Spleen (tissue), 7 donors: ENCODE results near the gene UPK3A.

Experiments used
- POLR2A ChIP-seq, 3 donors: fragments of 450-650 bp; IDR thresholded peaks; one replicate each; pipeline ENCODE4 v1.5.1; 2017; ENCODE audit warnings: antibody characterized with exemption in 3 of 3, mild to moderate bottlenecking in 1 of 3
- TF ChIP-seq, protein P1 (sequence below), 11 experiments: fragments of 200-600 bp in 7 of 11; fragments of 450-650 bp in 4 of 11; sonication (generic) in 4 of 11; IDR thresholded peaks in 8 of 11; conservative IDR thresholded peaks in 3 of 11; 1 replicate in 7 of 11; 2 replicates in 4 of 11; pipeline versions ENCODE4 v1.4.0 to v1.8.0; 2016 to 2021; ENCODE audit warnings: antibody characterized with exemption in 11 of 11, inconsistent platforms in 4 of 11, mild to moderate bottlenecking in 1 of 11
- donor health status: DM: no; HTN: no; CAD: no; lungs with moderate emphysema.
- donor health status: DM: no; HTN: no; CAD: no.
- donor health status: DM: no; HTN: no; CAD: no.

DNA sequence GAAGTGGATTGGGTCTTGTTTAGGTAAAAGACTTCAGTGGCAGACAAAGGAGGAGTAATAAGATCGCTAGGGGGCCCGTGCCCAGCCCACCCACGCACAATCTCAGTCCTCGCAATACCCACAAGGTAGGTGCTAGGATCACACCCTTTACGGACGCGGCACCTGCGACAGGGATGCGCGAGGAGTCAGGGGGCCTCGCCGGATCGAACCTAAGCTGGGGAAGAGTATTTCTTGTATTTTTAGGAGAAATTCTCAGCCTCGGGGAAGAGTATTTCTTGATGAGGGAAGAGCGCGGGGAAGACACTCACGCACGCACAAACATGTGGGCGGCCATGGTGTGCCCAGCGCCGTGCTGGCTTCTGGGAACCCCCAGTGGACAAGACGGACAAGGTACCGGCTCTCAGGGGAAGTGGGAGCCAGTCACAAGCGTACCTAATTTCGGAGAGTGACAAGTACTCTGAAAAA is 24.2 kb downstream of the UPK3A start:
- TF ChIP-seq, protein P1, sequence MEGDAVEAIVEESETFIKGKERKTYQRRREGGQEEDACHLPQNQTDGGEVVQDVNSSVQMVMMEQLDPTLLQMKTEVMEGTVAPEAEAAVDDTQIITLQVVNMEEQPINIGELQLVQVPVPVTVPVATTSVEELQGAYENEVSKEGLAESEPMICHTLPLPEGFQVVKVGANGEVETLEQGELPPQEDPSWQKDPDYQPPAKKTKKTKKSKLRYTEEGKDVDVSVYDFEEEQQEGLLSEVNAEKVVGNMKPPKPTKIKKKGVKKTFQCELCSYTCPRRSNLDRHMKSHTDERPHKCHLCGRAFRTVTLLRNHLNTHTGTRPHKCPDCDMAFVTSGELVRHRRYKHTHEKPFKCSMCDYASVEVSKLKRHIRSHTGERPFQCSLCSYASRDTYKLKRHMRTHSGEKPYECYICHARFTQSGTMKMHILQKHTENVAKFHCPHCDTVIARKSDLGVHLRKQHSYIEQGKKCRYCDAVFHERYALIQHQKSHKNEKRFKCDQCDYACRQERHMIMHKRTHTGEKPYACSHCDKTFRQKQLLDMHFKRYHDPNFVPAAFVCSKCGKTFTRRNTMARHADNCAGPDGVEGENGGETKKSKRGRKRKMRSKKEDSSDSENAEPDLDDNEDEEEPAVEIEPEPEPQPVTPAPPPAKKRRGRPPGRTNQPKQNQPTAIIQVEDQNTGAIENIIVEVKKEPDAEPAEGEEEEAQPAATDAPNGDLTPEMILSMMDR (IDR thresholded peaks at IDR 0.05 in 8 of 11, conservative IDR thresholded peaks at IDR 0.05 in 3 of 11) = no peak
- TF ChIP-seq POLR2A (IDR thresholded peaks at IDR 0.05) = no peak
